Astrocyte (in vitro differentiated cells and primary cell): Measurements from ENCODE around the gene NRG3. TPM values are rescaled to one million over a fixed set of nuclear protein-coding genes. Genes with fewer than 3 reads are reported as not detected.

Experiments
- DNase-seq: peaks from one replicate; pipeline ENCODE4 v3.0.0-alpha.2; 2010; ENCODE audit warnings: low read depth
- FAIRE-seq: peaks from 2 replicates; lab custom pipeline; 2011; peaks lifted over from hg19 to GRCh38; lab: Jason Lieb, UNC
- H2AFZ ChIP-seq: 2 replicates; pipeline ENCODE4 v1.6.0; 2012; ENCODE audit warnings: low read depth, low read length, inconsistent platforms
- H3K27ac ChIP-seq: 2 replicates; pipeline ENCODE4 v1.5.1; 2011; ENCODE audit warnings: low read depth, low read length, inconsistent platforms
- H3K27me3 ChIP-seq: 2 replicates; pipeline ENCODE4 v1.6.0; 2011; ENCODE audit warnings: low read length, inconsistent platforms; ENCODE audit not compliant: insufficient read depth
- H3K36me3 ChIP-seq: 2 replicates; pipeline ENCODE4 v1.5.1; 2011; ENCODE audit warnings: low read length, inconsistent platforms; ENCODE audit not compliant: insufficient read depth
- H3K4me1 ChIP-seq: 2 replicates; pipeline ENCODE4 v1.5.1; 2011; ENCODE audit warnings: low read length, inconsistent platforms; ENCODE audit not compliant: insufficient read depth
- H3K4me2 ChIP-seq: 2 replicates; pipeline ENCODE4 v1.6.0; 2012; ENCODE audit warnings: low read length, inconsistent platforms
- H3K4me3 ChIP-seq: 2 replicates; pipeline ENCODE4 v1.5.1; 2011; ENCODE audit warnings: low read depth, mild to moderate bottlenecking, low read length, inconsistent platforms; ENCODE audit not compliant: insufficient read depth
- H3K79me2 ChIP-seq: 2 replicates; pipeline ENCODE4 v1.6.0; 2012; ENCODE audit warnings: mild to moderate bottlenecking, low read length, inconsistent platforms; ENCODE audit not compliant: insufficient read depth
- H3K9ac ChIP-seq: 2 replicates; pipeline ENCODE4 v1.6.0; 2012; ENCODE audit warnings: mild to moderate bottlenecking, low read length, inconsistent platforms
- H3K9me3 ChIP-seq: 2 replicates; pipeline ENCODE4 v1.5.1; 2012; ENCODE audit warnings: low read depth, mild to moderate bottlenecking, low read length, inconsistent platforms; ENCODE audit not compliant: insufficient read depth
- H4K20me1 ChIP-seq: 2 replicates; pipeline ENCODE4 v1.6.0; 2012; ENCODE audit warnings: low read length, inconsistent platforms; ENCODE audit not compliant: insufficient read depth
- H3K27ac Mint-ChIP-seq: one replicate; pipeline ENCODE4 v1.8.0; 2021; ENCODE audit warnings: mild to moderate bottlenecking, mixed read lengths; ENCODE audit not compliant: unreplicated experiment
- H3K27me3 Mint-ChIP-seq: one replicate; pipeline ENCODE4 v1.8.0; 2021; ENCODE audit warnings: low read depth, mixed read lengths; ENCODE audit not compliant: unreplicated experiment
- H3K36me3 Mint-ChIP-seq: one replicate; pipeline ENCODE4 v1.8.0; 2021; ENCODE audit warnings: low read depth, mixed read lengths; ENCODE audit not compliant: unreplicated experiment
- H3K4me1 Mint-ChIP-seq: one replicate; pipeline ENCODE4 v1.8.0; 2021; ENCODE audit warnings: low read depth, mixed read lengths; ENCODE audit not compliant: unreplicated experiment
- H3K4me3 Mint-ChIP-seq: one replicate; pipeline ENCODE4 v1.8.0; 2021; ENCODE audit warnings: mild to moderate bottlenecking, moderate library complexity, mixed read lengths; ENCODE audit not compliant: unreplicated experiment
- H3K9me3 Mint-ChIP-seq: one replicate; pipeline ENCODE4 v1.8.0; 2021; ENCODE audit warnings: mild to moderate bottlenecking, mixed read lengths; ENCODE audit not compliant: unreplicated experiment
- CTCF ChIP-seq: IDR thresholded peaks from 2 replicates; pipeline ENCODE4 v1.5.1; 2011; ENCODE audit warnings: low read depth, mild to moderate bottlenecking, inconsistent platforms, low read length, moderate library complexity; ENCODE audit not compliant: insufficient read depth
- EZH2 ChIP-seq: IDR thresholded peaks from 2 replicates; pipeline ENCODE4 v1.6.1; 2012; ENCODE audit warnings: mild to moderate bottlenecking, low read length, inconsistent platforms; ENCODE audit not compliant: insufficient read depth
- total RNA-seq: library from RNA; stranded (reverse); gene quantifications from 2 replicates; pipeline ENCODE4 v1.2.1, GENCODE V29; 2021

The NRG3 gene
- total RNA-seq, 1 donor from 2014 or later: 2.1 TPM

GRCh38 chr10:82319562-82319961 is 444.6 kb downstream of the NRG3 start:
- H3K4me1 Mint-ChIP-seq: peaks cover 3% of the 10 kb centered on the region
- no peak overlapping the region for H2AFZ ChIP-seq
- no peaks in the 10 kb centered on the region for H3K9me3 ChIP-seq
- H3K9ac ChIP-seq: no peak overlapping the region
- no peaks in the 10 kb centered on the region for H3K79me2 ChIP-seq
- H3K27me3 Mint-ChIP-seq: no peaks in the 10 kb centered on the region
- no peaks in the 10 kb centered on the region for H3K36me3 Mint-ChIP-seq
- DNase-seq: no peak
- H3K27ac ChIP-seq: no peak overlapping the region
- no peak overlapping the region for H3K4me2 ChIP-seq
- no peaks in the 10 kb centered on the region for H4K20me1 ChIP-seq
- no peak for FAIRE-seq
- no peak overlapping the region for H3K4me3 Mint-ChIP-seq
- no peak overlapping the region for H3K4me3 ChIP-seq
- H3K9me3 Mint-ChIP-seq: no peaks in the 10 kb centered on the region
- TF ChIP-seq CTCF: no peak
- no peak for TF ChIP-seq EZH2
- no peaks in the 10 kb centered on the region for H3K27me3 ChIP-seq
- H3K27ac Mint-ChIP-seq: no peak overlapping the region
- H3K36me3 ChIP-seq: no peaks in the 10 kb centered on the region
- no peaks in the 10 kb centered on the region for H3K4me1 ChIP-seq

- Histone ChIP-seq H3K79me2 (no peaks in the 10 kb centered on the region), H3K27ac (no peak overlapping the region), H3K4me1 (no peaks in the 10 kb centered on the region), H3K36me3 (no peaks in the 10 kb centered on the region), H3K9ac (no peak overlapping the region), H3K9me3 (no peaks in the 10 kb centered on the region), H3K27me3 (no peaks in the 10 kb centered on the region), H3K4me3 (no peak overlapping the region), H4K20me1 (no peaks in the 10 kb centered on the region), H2AFZ (no peak overlapping the region), H3K4me2 (no peak overlapping the region)
- Mint-ChIP-seq H3K4me3 (no peak overlapping the region), H3K9me3 (no peaks in the 10 kb centered on the region), H3K36me3 (no peaks in the 10 kb centered on the region), H3K4me1 (peaks cover 2% of the 10 kb centered on the region), H3K27me3 (no peaks in the 10 kb centered on the region), H3K27ac (no peak overlapping the region)
- FAIRE-seq (no peak), DNase-seq (no peak)
- TF ChIP-seq EZH2 (no peak), CTCF (no peak)
These were observed 446.7 kb downstream of the NRG3 start for GRCh38 chr10:82321724-82322123.

GRCh38 chr10:82331716-82332115 is 456.7 kb downstream of the NRG3 start:
- Histone ChIP-seq H3K27me3 (no peaks in the 10 kb centered on the region), H3K36me3 (no peaks in the 10 kb centered on the region), H3K27ac (no peak overlapping the region), H3K4me2 (no peak overlapping the region), H3K79me2 (no peaks in the 10 kb centered on the region), H3K9me3 (no peaks in the 10 kb centered on the region), H3K4me1 (no peaks in the 10 kb centered on the region), H4K20me1 (no peaks in the 10 kb centered on the region), H3K4me3 (no peak overlapping the region), H2AFZ (no peak overlapping the region), H3K9ac (no peak overlapping the region)
- Mint-ChIP-seq H3K36me3 (no peaks in the 10 kb centered on the region), H3K4me1 (no peaks in the 10 kb centered on the region), H3K4me3 (no peak overlapping the region), H3K9me3 (no peaks in the 10 kb centered on the region), H3K27ac (no peak overlapping the region), H3K27me3 (no peaks in the 10 kb centered on the region)
- no peak for TF ChIP-seq CTCF
- no peak for TF ChIP-seq EZH2
- FAIRE-seq (no peak), DNase-seq (no peak)
